Endodermal cell (in vitro differentiated cells): ENCODE results near the gene SPRR4. TPM values are rescaled to one million over a fixed set of nuclear protein-coding genes. Genes with fewer than 3 reads are reported as not detected.

Experiments used
- DNase-seq: peaks from one replicate; pipeline ENCODE4 v3.0.0-alpha.2; 2017
- H3K27ac ChIP-seq: 2 replicates; pipeline ENCODE4 v1.5.1; 2013; ENCODE audit warnings: mild to moderate bottlenecking, low read depth, low read length, moderate library complexity
- H3K27me3 ChIP-seq: 2 replicates; pipeline ENCODE4 v1.6.1; 2013; ENCODE audit warnings: mild to moderate bottlenecking, low read length, moderate library complexity; ENCODE audit not compliant: insufficient read depth, control insufficient read depth, poor library complexity, severe bottlenecking
- H3K36me3 ChIP-seq: 2 replicates; pipeline ENCODE4 v1.7.0; 2013; ENCODE audit warnings: mild to moderate bottlenecking, low read length, moderate library complexity; ENCODE audit not compliant: control insufficient read depth, insufficient read depth
- H3K4me1 ChIP-seq: one replicate; pipeline ENCODE4 v1.7.0; 2013; ENCODE audit warnings: low read length; ENCODE audit not compliant: control insufficient read depth, insufficient read depth
- H3K4me3 ChIP-seq: 2 replicates; pipeline ENCODE4 v1.5.1; 2013; ENCODE audit warnings: mild to moderate bottlenecking, low read length, moderate library complexity
- H3K9ac ChIP-seq: 2 replicates; pipeline ENCODE4 v1.6.1; 2013; ENCODE audit warnings: mild to moderate bottlenecking, low read length, moderate library complexity; ENCODE audit not compliant: poor library complexity, severe bottlenecking; ENCODE audit errors: extremely low read depth
- H3K9me3 ChIP-seq: 2 replicates; pipeline ENCODE4 v1.6.1; 2013; ENCODE audit warnings: mild to moderate bottlenecking, low read length, moderate library complexity; ENCODE audit not compliant: control insufficient read depth
- H3K27ac Mint-ChIP-seq: 2 replicates; pipeline ENCODE4 v1.8.0; 2020; ENCODE audit warnings: mixed read lengths
- H3K27me3 Mint-ChIP-seq: 2 replicates; pipeline ENCODE4 v1.8.0; 2021; ENCODE audit warnings: mild to moderate bottlenecking, mixed read lengths; ENCODE audit not compliant: insufficient read depth
- H3K36me3 Mint-ChIP-seq: 2 replicates; pipeline ENCODE4 v1.8.0; 2020; ENCODE audit warnings: low read depth, mixed read lengths
- H3K4me1 Mint-ChIP-seq: 2 replicates; pipeline ENCODE4 v1.8.0; 2020; ENCODE audit warnings: mixed read lengths
- H3K4me3 Mint-ChIP-seq: 2 replicates; pipeline ENCODE4 v1.8.0; 2020; ENCODE audit warnings: mild to moderate bottlenecking, moderate library complexity, mixed read lengths
- H3K9me3 Mint-ChIP-seq: 2 replicates; pipeline ENCODE4 v1.8.0; 2020; ENCODE audit warnings: mild to moderate bottlenecking, mixed read lengths
- CTCF ChIP-seq: fragments of 200-600 bp; sonication (generic); conservative IDR thresholded peaks from 2 replicates; pipeline ENCODE4 v1.5.0; 2021; ENCODE audit warnings: antibody characterized with exemption, mild to moderate bottlenecking
- WGBS, 2 experiments: methylation state at CpG; one replicate each; pipeline versions ENCODE4 v1.1.5 to v1.1.7; 2013; ENCODE audit warnings: missing lambda C conversion rate in 2 of 2, mixed read lengths in 1 of 2; ENCODE audit not compliant: insufficient coverage in 1 of 2, insufficient read length in 1 of 2; 5-methylcytosine and 5-hydroxymethylcytosine counted together
- total RNA-seq, 2 donors: library from RNA; stranded (reverse); fragmentation: NEBNext Ultra II Directional in 1 of 2; extraction: Animal tissue kit (Norgen Biotek cat#: 25700) in 1 of 2; gene quantifications; 2 replicates in 1 of 2; 3 replicates in 1 of 2; pipeline ENCODE4 v1.2.1, GENCODE V29; 2021

Gene SPRR4
- total RNA-seq, 2 donors from 2014 or later = not detected

GRCh38 chr1:152965853-152966252 is 4.6 kb upstream of the SPRR4 start:
- WGBS, 2 experiments = 50 to 77% methylated on average over 1 to 3 of the region's 4 CpGs
- Histone ChIP-seq H3K27ac (no peak overlapping the region), H3K4me3 (no peak overlapping the region), H3K36me3 (no peaks in the 10 kb centered on the region), H3K9ac (no peak overlapping the region), H3K4me1 (no peaks in the 10 kb centered on the region), H3K9me3 (peaks cover 30% of the 10 kb centered on the region), H3K27me3 (no peaks in the 10 kb centered on the region)
- H3K9me3 Mint-ChIP-seq = peaks cover 42% of the 10 kb centered on the region
- peaks cover 1% of the 10 kb centered on the region for H3K4me1 Mint-ChIP-seq
- H3K27me3 Mint-ChIP-seq = peaks cover 3% of the 10 kb centered on the region
- TF ChIP-seq CTCF = no peak
- no peak overlapping the region for H3K27ac Mint-ChIP-seq
- H3K36me3 Mint-ChIP-seq = no peaks in the 10 kb centered on the region
- no peak overlapping the region for H3K4me3 Mint-ChIP-seq
- DNase-seq = no peak

GRCh38 chr1:152967201-152967600 is 3.2 kb upstream of the SPRR4 start:
- 71 to 75% methylated on average over 1 to 7 of the region's 7 CpGs for WGBS, 2 experiments
- H3K27ac Mint-ChIP-seq = no peak overlapping the region
- Histone ChIP-seq H3K4me3 (no peak overlapping the region), H3K9ac (no peak overlapping the region), H3K36me3 (no peaks in the 10 kb centered on the region), H3K27me3 (no peaks in the 10 kb centered on the region), H3K27ac (no peak overlapping the region), H3K4me1 (no peaks in the 10 kb centered on the region), H3K9me3 (peaks cover 18% of the 10 kb centered on the region)
- TF ChIP-seq CTCF = no peak
- no peak overlapping the region for H3K4me3 Mint-ChIP-seq
- H3K9me3 Mint-ChIP-seq = peaks cover 42% of the 10 kb centered on the region
- DNase-seq = no peak
- H3K36me3 Mint-ChIP-seq = no peaks in the 10 kb centered on the region
- H3K27me3 Mint-ChIP-seq = peaks cover 3% of the 10 kb centered on the region
- peaks cover 1% of the 10 kb centered on the region for H3K4me1 Mint-ChIP-seq

GRCh38 chr1:152968248-152968647 is 2.2 kb upstream of the SPRR4 start:
- Mint-ChIP-seq H3K27ac (no peak overlapping the region), H3K36me3 (no peaks in the 10 kb centered on the region), H3K4me1 (no peaks in the 10 kb centered on the region), H3K27me3 (peaks cover 3% of the 10 kb centered on the region), H3K9me3 (peaks cover 44% of the 10 kb centered on the region), H3K4me3 (no peak overlapping the region)
- Histone ChIP-seq H3K27me3 (no peaks in the 10 kb centered on the region), H3K4me3 (no peak overlapping the region), H3K4me1 (no peaks in the 10 kb centered on the region), H3K27ac (no peak overlapping the region), H3K9ac (no peak overlapping the region), H3K9me3 (peaks cover 11% of the 10 kb centered on the region), H3K36me3 (no peaks in the 10 kb centered on the region)
- 54 to 71% methylated on average over 1 to 2 of the region's 2 CpGs for WGBS, 2 experiments
- no peak for TF ChIP-seq CTCF
- DNase-seq = no peak
